C4-2B (cell line): ENCODE measurements around the gene ALG12.

Source experiments
- H3K27ac ChIP-seq: fragments of 450-650 bp; 2 replicates; pipeline ENCODE4 v1.5.1; 2017
- CTCF ChIP-seq: fragments of 450-650 bp; conservative IDR thresholded peaks from 2 replicates; pipeline ENCODE4 v1.5.1; 2017; ENCODE audit warnings: mild to moderate bottlenecking
- ZFX ChIP-seq: fragments of 450-650 bp; IDR thresholded peaks from 2 replicates; pipeline ENCODE4 v1.6.1; 2017

ALG12 gene

GRCh38 chr22:49917974-49918910, at the start of gene ALG12, which contains the start of gene CRELD2:
Gene ALG12 (minus strand): TSS chr22:49918438. CDS start chr22:49913765, 4,673 bp downstream.
Gene CRELD2 (plus strand): TSS chr22:49918634. CDS start chr22:49918770, 136 bp downstream.
- peak within 1 kb of the TSS; percentile 90 for H3K27ac ChIP-seq
- TF ChIP-seq ZFX (peak; percentile 94; the same call in 1 of the 2 replicates), CTCF (no peak)

DNA sequence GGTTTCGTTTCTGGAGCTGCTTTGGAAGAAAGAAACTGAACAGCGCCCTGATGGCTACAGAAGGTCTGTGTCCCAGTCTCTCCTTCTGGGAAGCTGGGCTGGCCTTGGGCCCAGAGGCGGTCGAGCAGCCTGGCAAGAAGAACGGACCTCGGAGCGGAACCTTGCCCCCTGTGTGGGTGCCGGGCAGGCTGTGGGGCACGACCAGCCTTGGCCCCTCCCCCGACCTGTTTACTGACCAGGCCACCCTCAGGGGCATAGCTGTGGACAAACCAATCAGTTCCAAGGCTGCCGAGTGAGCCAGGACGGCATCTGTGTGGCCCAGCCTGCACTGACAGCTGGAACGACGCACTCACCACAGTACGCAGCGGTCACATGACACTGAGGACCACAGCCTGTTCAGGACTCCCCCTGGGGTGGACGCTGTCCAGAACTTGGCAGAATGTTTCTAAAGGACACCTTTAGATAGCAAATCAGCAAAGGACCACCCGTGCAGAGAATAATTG, 49.5 kb upstream of the ALG12 start:
- H3K27ac ChIP-seq: no peak overlapping the region

GRCh38 chr22:49966774-49967705, 48.8 kb upstream of the ALG12 start:
- no peak overlapping the region for H3K27ac ChIP-seq
- no peak for TF ChIP-seq ZFX
- no peak for TF ChIP-seq CTCF

More for the DNA sequence above, 49.5 kb upstream of the ALG12 start:
- no peak for TF ChIP-seq CTCF
- no peak for TF ChIP-seq ZFX

- H3K27ac ChIP-seq: no peak overlapping the region
These were observed 48.0 kb upstream of the ALG12 start for GRCh38 chr22:49966041-49966773.

DNA sequence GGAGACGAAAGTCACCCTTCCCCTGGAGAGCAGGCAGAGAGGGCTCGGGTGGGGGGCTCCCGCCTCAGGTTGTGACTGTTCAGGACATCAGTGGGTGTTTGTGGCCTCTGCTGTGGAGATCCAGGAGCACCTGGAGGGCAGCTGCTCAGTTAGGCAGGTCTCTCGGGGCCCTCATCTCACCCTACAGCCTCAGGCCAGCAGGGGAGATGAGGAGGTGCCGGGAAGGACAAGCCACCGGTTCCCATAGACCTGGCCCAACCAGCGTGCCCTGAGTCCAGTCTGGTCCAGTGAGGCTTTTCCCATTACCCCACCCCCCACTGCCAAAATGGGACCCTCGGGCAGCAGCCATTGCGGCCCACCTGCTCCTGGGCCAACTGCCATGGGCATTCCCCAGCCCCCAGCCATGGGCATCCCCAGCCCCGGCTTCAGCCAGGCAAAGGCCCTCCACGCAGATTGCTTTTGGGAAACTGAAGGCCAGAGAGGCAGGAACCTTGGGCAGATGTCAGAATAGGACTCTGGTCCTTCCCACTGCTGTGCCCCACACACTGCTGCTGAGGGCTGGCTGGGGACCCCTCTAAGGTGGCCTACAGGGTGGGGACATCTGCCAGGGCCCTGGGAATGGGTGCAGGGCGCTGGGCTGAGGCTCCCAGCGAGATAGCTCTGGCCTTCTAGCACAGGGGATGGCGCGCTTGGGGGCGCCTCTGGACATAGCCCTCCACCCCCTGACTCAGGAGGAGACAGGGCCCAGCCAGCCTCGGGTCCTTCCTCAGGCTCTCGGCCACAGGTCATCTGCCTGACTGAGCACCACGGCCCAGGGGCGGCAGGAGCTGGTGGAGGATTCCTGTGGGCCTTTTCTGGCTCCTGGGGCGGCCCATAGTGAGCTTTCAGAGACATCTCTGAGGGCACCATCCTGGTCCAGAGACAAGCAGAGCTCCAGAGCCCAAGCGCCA, 47.1 kb upstream of the ALG12 start:
- no peak for TF ChIP-seq ZFX
- TF ChIP-seq CTCF: no peak
- H3K27ac ChIP-seq: no peak overlapping the region

More at GRCh38 chr22:49966041-49966773, 48.0 kb upstream of the ALG12 start:
- TF ChIP-seq CTCF: no peak
- no peak for TF ChIP-seq ZFX
